HL-60 (cell line): ENCODE results near the gene UBE2E2.

Source experiments
- GABPA ChIP-seq: IDR thresholded peaks from 2 replicates; pipeline ENCODE4 v1.6.1; 2012; ENCODE audit warnings: low read depth
- POLR2AphosphoS5 ChIP-seq: IDR thresholded peaks from 2 replicates; pipeline ENCODE4 v1.6.1; 2012; ENCODE audit warnings: low read depth
- REST ChIP-seq: IDR thresholded peaks from 2 replicates; pipeline ENCODE4 v1.6.1; 2012; ENCODE audit warnings: low read depth; ENCODE audit not compliant: insufficient replicate concordance
- TF ChIP-seq, protein P1 (sequence below): IDR thresholded peaks from one replicate; pipeline ENCODE4 v1.5.1; 2011; ENCODE audit warnings: low read length, control low read depth, inconsistent platforms; ENCODE audit not compliant: insufficient read depth

DNA sequence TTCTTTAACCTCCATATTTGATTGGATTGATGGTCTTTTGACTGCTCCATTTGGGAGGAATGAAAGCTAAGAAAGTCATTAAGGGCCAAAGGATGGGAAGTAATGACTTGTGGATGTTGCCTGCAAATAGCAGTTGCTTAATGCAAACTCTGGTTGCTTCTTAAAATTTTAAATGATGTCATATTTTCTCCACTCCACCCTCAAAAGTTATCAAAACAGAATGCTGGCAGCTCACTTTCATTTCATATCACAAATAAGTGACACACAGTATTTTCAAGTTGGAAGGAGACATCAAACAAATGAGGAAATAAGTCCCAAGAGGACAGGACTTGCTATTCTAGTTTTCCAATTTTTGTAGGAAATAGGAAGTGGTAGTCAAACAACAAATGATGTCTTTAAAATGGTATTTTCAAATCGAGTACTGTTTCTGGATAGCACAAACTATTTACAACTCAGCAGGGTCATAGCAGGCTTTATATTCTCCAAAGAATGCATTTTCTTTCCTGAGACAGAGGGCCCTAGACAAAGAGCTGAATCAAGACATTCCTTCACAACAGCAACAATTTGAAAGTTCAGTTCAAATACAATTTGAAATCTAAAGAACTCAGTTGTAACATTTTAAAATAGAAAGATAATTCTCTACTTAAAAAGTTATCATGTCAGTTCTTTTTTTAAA, 437.5 kb downstream of the UBE2E2 start:
- TF ChIP-seq, protein P1, sequence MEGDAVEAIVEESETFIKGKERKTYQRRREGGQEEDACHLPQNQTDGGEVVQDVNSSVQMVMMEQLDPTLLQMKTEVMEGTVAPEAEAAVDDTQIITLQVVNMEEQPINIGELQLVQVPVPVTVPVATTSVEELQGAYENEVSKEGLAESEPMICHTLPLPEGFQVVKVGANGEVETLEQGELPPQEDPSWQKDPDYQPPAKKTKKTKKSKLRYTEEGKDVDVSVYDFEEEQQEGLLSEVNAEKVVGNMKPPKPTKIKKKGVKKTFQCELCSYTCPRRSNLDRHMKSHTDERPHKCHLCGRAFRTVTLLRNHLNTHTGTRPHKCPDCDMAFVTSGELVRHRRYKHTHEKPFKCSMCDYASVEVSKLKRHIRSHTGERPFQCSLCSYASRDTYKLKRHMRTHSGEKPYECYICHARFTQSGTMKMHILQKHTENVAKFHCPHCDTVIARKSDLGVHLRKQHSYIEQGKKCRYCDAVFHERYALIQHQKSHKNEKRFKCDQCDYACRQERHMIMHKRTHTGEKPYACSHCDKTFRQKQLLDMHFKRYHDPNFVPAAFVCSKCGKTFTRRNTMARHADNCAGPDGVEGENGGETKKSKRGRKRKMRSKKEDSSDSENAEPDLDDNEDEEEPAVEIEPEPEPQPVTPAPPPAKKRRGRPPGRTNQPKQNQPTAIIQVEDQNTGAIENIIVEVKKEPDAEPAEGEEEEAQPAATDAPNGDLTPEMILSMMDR, result no peak
- no peak for TF ChIP-seq REST
- TF ChIP-seq POLR2AphosphoS5, result no peak
- TF ChIP-seq GABPA, result no peak
